Measurements from ENCODE around the gene TICAM2. TPM values are rescaled to one million over a fixed set of nuclear protein-coding genes. Genes with fewer than 3 reads are reported as not detected.

TICAM2 gene
- total and polyA plus RNA-seq, 2 of the 8 experiments (the other 6 are each of a cell fraction or from before 2014, with no cell fraction given), result 0.02 TPM; not detected in 1

DNA sequence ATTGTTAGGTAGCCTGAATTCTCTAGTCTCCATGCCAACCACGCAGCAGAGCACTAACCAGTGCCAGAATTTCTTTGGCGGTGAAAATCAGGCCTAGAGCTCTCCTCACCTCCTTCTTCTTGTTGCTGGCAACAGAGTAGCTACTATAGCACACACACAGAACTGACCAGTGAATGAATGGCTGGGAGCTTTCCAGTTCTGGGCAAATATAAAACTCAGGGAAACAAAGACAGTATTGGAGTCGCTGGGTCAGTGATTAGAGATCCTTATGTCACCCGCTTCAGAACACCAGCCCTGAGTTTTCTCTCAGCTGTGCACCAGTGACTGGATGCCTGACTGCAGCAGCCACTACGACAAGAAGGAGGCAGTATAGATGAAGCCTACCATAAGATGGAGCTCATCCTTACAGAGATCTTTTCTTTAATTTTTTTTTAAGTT is 30.8 kb downstream of the TICAM2 start:
- H3K56ac ChIP-seq (replicated peaks; ENCODE audit: insufficient read length, low read depth, low read length), result no peak overlapping the region
- H3K9me3 ChIP-seq (ENCODE audit: insufficient read depth in 2 of 2, low read depth in 1 of 2, low read length in 1 of 2), result no peaks in the 10 kb centered on the region
- peak overlapping the region; percentile 82 for H2AFZ ChIP-seq (ENCODE audit: low read length)
- H3K79me2 ChIP-seq (ENCODE audit: control insufficient read depth in 1 of 2, insufficient read depth in 2 of 2, low read length in 2 of 2), result no peaks in the 10 kb centered on the region
- H3K18ac ChIP-seq (ENCODE audit: extremely low read depth, low read length), result no peak overlapping the region
- no peak overlapping the region for H3K4me3 ChIP-seq (ENCODE audit: extremely low read depth in 1 of 4, insufficient read depth in 2 of 4, low read depth in 3 of 4, low read length in 4 of 4)
- H4K20me1 ChIP-seq (replicated peaks in 1 of 2; ENCODE audit: control insufficient read depth in 1 of 2, insufficient read depth in 2 of 2, low read length in 2 of 2), result no peaks in the 10 kb centered on the region
- H3K4me2 ChIP-seq (ENCODE audit: insufficient read depth in 1 of 2, low read depth in 2 of 2, low read length in 2 of 2), result no peak overlapping the region
- ChIA-PET CTCF (ENCODE audit: partially characterized antibody) (interaction anchor here (0.6 to 9.4 kb wide), 23 partner anchors 10 to 496 kb away, joined by 3 to 138 read pairs (median 3); partner anchors contain the start of gene CCDC112), POLR2A (ENCODE audit: partially characterized antibody) (interaction anchor here (0.7 to 1.2 kb wide), 2 partner anchors 27 to 263 kb away, joined by 3 to 6 read pairs; partner anchors contain the start of gene FEM1C)
- H3K27ac ChIP-seq (ENCODE audit: low read depth, low read length), result no peak overlapping the region
- no peaks in the 10 kb centered on the region for H3K79me1 ChIP-seq (ENCODE audit: low read depth, low read length)
- no peak overlapping the region for H4K91ac ChIP-seq (replicated peaks; ENCODE audit: insufficient read length, low read length)
- 71% methylated on average over 5 of the region's 5 CpGs; no CpG with 5 or more reads in 1 of the 2 experiments for WGBS, 2 experiments (ENCODE audit: extremely low coverage in 1 of 2, insufficient coverage in 1 of 2, insufficient read length in 1 of 2, insufficient replicate concordance in 2 of 2, low coverage in 1 of 2, low lambda C conversion rate in 2 of 2, missing lambda C conversion rate in 1 of 2)
- H3K23me2 ChIP-seq (ENCODE audit: low read depth, low read length), result no peaks in the 10 kb centered on the region
- H3K14ac ChIP-seq (ENCODE audit: insufficient read length), result no peak overlapping the region
- no peak overlapping the region for H2BK15ac ChIP-seq (ENCODE audit: low read length)
- H3K27me3 ChIP-seq (replicated peaks in 1 of 4; ENCODE audit: control insufficient read depth in 3 of 4, extremely low read depth in 1 of 4, insufficient read depth in 3 of 4, low read length in 3 of 4), result no peaks in the 10 kb centered on the region
- no peaks in the 10 kb centered on the region for H3K36me3 ChIP-seq (ENCODE audit: control insufficient read depth in 2 of 4, insufficient read depth in 4 of 4, low read length in 3 of 4)
- no peak overlapping the region for H2BK20ac ChIP-seq (ENCODE audit: low read length)
- DNase-seq (ENCODE audit: low read depth in 1 of 2, low spot score in 2 of 2) (no peak), FAIRE-seq (no peak)
- no peak overlapping the region for H3K4ac ChIP-seq (replicated peaks; ENCODE audit: insufficient read length, low read depth, low read length)
- H4K8ac ChIP-seq (ENCODE audit: extremely low read depth, insufficient read depth, low read length), result no peak overlapping the region
- H4K5ac ChIP-seq (ENCODE audit: insufficient read length, low read depth, low read length), result no peak overlapping the region
- no peak overlapping the region for H3K9ac ChIP-seq (replicated peaks in 1 of 4; ENCODE audit: extremely low read depth in 1 of 4, low read depth in 3 of 4, low read length in 3 of 4)
- no peak overlapping the region for H2BK12ac ChIP-seq (ENCODE audit: low read depth, low read length)
- H2AK5ac ChIP-seq (ENCODE audit: low read depth, low read length), result no peak overlapping the region
- no peak overlapping the region for H2BK5ac ChIP-seq (ENCODE audit: low read depth, low read length)
- no peak overlapping the region for H3K23ac ChIP-seq (ENCODE audit: insufficient read length)
- no peak overlapping the region for H2BK120ac ChIP-seq (replicated peaks; ENCODE audit: low read depth, low read length)
- no peaks in the 10 kb centered on the region for H3K4me1 ChIP-seq (replicated peaks in 1 of 4; ENCODE audit: control insufficient read depth in 3 of 4, insufficient read depth in 4 of 4, low read length in 3 of 4)
- TF ChIP-seq CEBPB (IDR thresholded peaks at IDR 0.05; ENCODE audit: low read depth, low read length) (no peak), BRCA1 (IDR thresholded peaks at IDR 0.05; ENCODE audit: low read depth, low read length) (no peak), JUND (IDR thresholded peaks at IDR 0.05; ENCODE audit: low read length) (no peak), GTF2F1 (IDR thresholded peaks at IDR 0.05; ENCODE audit: borderline replicate concordance, low read depth, low read length) (no peak), HDAC2 (IDR thresholded peaks at IDR 0.05; ENCODE audit: borderline replicate concordance in 1 of 2, low read depth in 2 of 2, low read length in 2 of 2) (no peak), TAF7 (optimal IDR thresholded peaks at IDR 0.05; ENCODE audit: borderline replicate concordance, low read depth, low read length) (no peak), EZH2 (IDR thresholded peaks at IDR 0.05; ENCODE audit: low read depth, low read length, severe bottlenecking) (no peak), NRF1 (IDR thresholded peaks at IDR 0.05; ENCODE audit: low read depth, low read length) (no peak), RAD21 (IDR thresholded peaks at IDR 0.05 in 1 of 2, conservative IDR thresholded peaks at IDR 0.05 in 1 of 2; ENCODE audit: low read depth in 2 of 2, low read length in 2 of 2) (peak in 1 of 2 experiments; percentile 13; a peak in 1 of 4 replicates), SAP30 (IDR thresholded peaks at IDR 0.05; ENCODE audit: insufficient read depth, insufficient replicate concordance, low read length) (no peak)
- TF ChIP-seq, protein P1, sequence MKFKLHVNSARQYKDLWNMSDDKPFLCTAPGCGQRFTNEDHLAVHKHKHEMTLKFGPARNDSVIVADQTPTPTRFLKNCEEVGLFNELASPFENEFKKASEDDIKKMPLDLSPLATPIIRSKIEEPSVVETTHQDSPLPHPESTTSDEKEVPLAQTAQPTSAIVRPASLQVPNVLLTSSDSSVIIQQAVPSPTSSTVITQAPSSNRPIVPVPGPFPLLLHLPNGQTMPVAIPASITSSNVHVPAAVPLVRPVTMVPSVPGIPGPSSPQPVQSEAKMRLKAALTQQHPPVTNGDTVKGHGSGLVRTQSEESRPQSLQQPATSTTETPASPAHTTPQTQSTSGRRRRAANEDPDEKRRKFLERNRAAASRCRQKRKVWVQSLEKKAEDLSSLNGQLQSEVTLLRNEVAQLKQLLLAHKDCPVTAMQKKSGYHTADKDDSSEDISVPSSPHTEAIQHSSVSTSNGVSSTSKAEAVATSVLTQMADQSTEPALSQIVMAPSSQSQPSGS (IDR thresholded peaks at IDR 0.05; ENCODE audit: low read length), result no peak

Data from H1 (cell line).